ENCODE measurements around the gene RAD51B.

GRCh38 chr14:67917006-67917405 is 97.4 kb downstream of the RAD51B start:
- TF ChIP-seq, protein P1, sequence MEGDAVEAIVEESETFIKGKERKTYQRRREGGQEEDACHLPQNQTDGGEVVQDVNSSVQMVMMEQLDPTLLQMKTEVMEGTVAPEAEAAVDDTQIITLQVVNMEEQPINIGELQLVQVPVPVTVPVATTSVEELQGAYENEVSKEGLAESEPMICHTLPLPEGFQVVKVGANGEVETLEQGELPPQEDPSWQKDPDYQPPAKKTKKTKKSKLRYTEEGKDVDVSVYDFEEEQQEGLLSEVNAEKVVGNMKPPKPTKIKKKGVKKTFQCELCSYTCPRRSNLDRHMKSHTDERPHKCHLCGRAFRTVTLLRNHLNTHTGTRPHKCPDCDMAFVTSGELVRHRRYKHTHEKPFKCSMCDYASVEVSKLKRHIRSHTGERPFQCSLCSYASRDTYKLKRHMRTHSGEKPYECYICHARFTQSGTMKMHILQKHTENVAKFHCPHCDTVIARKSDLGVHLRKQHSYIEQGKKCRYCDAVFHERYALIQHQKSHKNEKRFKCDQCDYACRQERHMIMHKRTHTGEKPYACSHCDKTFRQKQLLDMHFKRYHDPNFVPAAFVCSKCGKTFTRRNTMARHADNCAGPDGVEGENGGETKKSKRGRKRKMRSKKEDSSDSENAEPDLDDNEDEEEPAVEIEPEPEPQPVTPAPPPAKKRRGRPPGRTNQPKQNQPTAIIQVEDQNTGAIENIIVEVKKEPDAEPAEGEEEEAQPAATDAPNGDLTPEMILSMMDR (IDR thresholded peaks at IDR 0.05), result no peak
- TF ChIP-seq POLR2A (IDR thresholded peaks at IDR 0.05), result no peak

Data from thyroid gland (tissue), 4 donors.